ENCODE results near the gene LTB4R.

The LTB4R gene

GRCh38 chr14:24262821-24263733 lies 48.2 kb upstream of the LTB4R start, which contains the start of gene TGM1:
TSS of gene TGM1 (minus strand) at chr14:24263177. CDS start at chr14:24262352, 825 bp downstream.
- ATAC-seq: no peak; the same call in 2 of the 3 replicates
- no peak for TF ChIP-seq OSR1 (CRISPR knock-in tag; IDR thresholded peaks at IDR 0.05)

DNA sequence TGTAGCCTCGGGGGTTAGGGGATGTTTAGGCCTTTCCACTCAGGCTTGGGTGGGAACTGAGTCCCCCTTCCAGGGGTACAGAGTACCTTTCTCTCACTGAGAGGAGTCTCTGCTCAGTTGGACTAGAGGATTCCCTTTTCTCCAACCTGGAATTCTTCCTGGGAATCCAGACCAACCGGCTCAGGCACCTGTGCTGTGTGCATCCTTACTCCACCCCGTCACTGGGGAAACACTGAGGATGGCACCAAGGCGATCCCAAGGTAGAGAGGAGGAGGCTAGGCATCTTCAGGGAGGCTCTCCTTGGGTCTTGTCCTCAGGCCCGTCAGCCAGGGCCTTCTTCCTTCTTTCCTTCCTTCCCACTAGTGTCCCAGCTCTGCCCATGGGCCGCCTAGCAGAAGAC lies 47.5 kb upstream of the LTB4R start:
- ATAC-seq: no peak
- no peak for TF ChIP-seq ZFP3 (CRISPR knock-in tag; IDR thresholded peaks at IDR 0.05)
- TF ChIP-seq, protein P1, sequence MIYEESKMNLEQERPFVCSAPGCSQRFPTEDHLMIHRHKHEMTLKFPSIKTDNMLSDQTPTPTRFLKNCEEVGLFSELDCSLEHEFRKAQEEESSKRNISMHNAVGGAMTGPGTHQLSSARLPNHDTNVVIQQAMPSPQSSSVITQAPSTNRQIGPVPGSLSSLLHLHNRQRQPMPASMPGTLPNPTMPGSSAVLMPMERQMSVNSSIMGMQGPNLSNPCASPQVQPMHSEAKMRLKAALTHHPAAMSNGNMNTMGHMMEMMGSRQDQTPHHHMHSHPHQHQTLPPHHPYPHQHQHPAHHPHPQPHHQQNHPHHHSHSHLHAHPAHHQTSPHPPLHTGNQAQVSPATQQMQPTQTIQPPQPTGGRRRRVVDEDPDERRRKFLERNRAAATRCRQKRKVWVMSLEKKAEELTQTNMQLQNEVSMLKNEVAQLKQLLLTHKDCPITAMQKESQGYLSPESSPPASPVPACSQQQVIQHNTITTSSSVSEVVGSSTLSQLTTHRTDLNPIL (CRISPR knock-in tag; IDR thresholded peaks at IDR 0.05; ENCODE audit: low read depth): no peak

DNA sequence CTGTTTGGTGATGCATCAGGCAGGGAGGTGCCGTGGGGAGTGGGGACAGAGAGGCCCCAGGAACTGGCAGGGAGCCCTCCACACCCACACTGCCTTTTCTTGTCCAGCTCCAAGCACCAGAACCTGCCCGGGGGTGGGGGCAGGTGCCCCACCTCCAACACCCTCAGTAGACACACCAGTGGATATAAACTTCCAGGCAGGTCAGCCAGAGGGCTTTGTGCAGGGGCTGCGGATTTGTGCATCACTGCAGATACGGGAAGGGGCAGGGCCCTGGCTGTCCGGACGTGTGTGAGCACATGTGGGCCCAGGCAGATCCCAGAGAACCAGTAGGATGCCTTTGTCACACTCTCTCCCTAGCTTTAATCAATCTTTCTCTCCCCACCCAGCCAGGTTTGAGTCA lies 47.0 kb upstream of the LTB4R start:
- TF ChIP-seq ZNF565 (CRISPR knock-in tag; conservative IDR thresholded peaks at IDR 0.05; ENCODE audit: low read depth) (no peak), ZFP30 (CRISPR knock-in tag; IDR thresholded peaks at IDR 0.05) (no peak), ZC3H10 (CRISPR knock-in tag; IDR thresholded peaks at IDR 0.05) (no peak), ARNTL (CRISPR knock-in tag; IDR thresholded peaks at IDR 0.05; ENCODE audit: borderline replicate concordance, low read depth) (no peak), TSHZ2 (CRISPR knock-in tag; IDR thresholded peaks at IDR 0.05) (no peak), ZFP3 (CRISPR knock-in tag; IDR thresholded peaks at IDR 0.05) (no peak)
- TF ChIP-seq, protein P2, sequence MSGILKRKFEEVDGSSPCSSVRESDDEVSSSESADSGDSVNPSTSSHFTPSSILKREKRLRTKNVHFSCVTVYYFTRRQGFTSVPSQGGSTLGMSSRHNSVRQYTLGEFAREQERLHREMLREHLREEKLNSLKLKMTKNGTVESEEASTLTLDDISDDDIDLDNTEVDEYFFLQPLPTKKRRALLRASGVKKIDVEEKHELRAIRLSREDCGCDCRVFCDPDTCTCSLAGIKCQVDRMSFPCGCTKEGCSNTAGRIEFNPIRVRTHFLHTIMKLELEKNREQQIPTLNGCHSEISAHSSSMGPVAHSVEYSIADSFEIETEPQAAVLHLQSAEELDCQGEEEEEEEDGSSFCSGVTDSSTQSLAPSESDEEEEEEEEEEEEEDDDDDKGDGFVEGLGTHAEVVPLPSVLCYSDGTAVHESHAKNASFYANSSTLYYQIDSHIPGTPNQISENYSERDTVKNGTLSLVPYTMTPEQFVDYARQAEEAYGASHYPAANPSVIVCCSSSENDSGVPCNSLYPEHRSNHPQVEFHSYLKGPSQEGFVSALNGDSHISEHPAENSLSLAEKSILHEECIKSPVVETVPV (CRISPR knock-in tag; IDR thresholded peaks at IDR 0.05): no peak
- no peak for ATAC-seq

DNA sequence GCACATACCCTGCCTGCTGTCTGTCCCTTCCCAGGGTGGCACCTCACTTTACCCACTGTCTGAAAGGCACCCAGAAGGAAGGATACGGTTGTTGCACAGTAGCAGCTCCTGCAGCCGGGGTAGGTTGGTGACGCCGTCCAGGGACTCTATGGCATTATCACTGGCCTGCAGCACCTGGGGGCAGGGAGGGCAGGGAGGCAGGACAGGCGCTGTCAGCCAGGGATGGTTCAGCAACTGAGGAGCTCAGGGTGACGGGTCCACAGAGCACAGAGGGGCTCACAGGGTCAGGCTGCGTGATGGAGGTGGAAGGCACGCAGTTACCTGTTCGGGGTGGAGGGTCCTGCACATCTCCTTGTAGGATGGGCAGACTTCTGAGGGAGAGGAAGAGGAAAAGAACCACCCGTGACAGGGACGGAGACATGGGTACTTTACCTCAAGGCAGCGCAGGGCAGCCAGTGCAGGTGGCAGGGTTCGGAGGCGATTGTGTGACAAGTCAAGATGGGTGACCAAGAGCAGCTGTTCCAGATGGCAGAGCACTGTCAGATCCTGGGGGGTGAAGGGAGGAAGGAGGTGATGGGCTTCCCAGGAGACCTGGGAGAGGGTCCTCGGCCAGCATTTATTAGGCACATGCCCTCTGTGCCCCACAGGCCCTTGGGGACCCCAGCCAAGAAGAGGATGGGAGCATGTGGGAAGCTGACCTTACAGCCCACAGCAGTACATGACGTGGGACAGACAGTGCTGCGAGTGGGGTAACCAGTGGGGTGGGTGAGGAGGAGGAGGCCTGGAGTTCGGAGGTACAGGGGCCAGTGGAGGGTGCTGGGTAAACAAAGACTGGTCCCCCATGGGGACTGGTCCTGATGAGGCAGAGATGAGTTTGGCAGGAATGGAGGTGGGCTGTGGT lies 44.7 kb upstream of the LTB4R start:
- no peak for TF ChIP-seq ZNF565 (CRISPR knock-in tag; conservative IDR thresholded peaks at IDR 0.05; ENCODE audit: low read depth)
- TF ChIP-seq, protein P3, sequence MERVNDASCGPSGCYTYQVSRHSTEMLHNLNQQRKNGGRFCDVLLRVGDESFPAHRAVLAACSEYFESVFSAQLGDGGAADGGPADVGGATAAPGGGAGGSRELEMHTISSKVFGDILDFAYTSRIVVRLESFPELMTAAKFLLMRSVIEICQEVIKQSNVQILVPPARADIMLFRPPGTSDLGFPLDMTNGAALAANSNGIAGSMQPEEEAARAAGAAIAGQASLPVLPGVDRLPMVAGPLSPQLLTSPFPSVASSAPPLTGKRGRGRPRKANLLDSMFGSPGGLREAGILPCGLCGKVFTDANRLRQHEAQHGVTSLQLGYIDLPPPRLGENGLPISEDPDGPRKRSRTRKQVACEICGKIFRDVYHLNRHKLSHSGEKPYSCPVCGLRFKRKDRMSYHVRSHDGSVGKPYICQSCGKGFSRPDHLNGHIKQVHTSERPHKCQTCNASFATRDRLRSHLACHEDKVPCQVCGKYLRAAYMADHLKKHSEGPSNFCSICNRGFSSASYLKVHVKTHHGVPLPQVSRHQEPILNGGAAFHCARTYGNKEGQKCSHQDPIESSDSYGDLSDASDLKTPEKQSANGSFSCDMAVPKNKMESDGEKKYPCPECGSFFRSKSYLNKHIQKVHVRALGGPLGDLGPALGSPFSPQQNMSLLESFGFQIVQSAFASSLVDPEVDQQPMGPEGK (CRISPR knock-in tag; IDR thresholded peaks at IDR 0.05; ENCODE audit: borderline replicate concordance): no peak
- no peak for TF ChIP-seq POU6F1 (CRISPR knock-in tag; IDR thresholded peaks at IDR 0.05; ENCODE audit: borderline replicate concordance, low read depth)
- TF ChIP-seq TSHZ2 (CRISPR knock-in tag; IDR thresholded peaks at IDR 0.05): no peak
- TF ChIP-seq OSR1 (CRISPR knock-in tag; IDR thresholded peaks at IDR 0.05): no peak
- TF ChIP-seq SNAI2 (CRISPR knock-in tag; IDR thresholded peaks at IDR 0.05): no peak
- no peak for TF ChIP-seq ZNF8 (CRISPR knock-in tag; IDR thresholded peaks at IDR 0.05)
- no peak for TF ChIP-seq TCF4 (CRISPR knock-in tag; IDR thresholded peaks at IDR 0.05; ENCODE audit: borderline replicate concordance)
- TF ChIP-seq ZFP3 (CRISPR knock-in tag; IDR thresholded peaks at IDR 0.05): no peak
- no peak for TF ChIP-seq TOX (CRISPR knock-in tag; IDR thresholded peaks at IDR 0.05; ENCODE audit: borderline replicate concordance)
- TF ChIP-seq ISL1 (CRISPR knock-in tag; IDR thresholded peaks at IDR 0.05): no peak
- TF ChIP-seq ESRRG (CRISPR knock-in tag; IDR thresholded peaks at IDR 0.05): no peak
- no peak for TF ChIP-seq ZNF70 (CRISPR knock-in tag; IDR thresholded peaks at IDR 0.05)
- TF ChIP-seq ARNTL (CRISPR knock-in tag; IDR thresholded peaks at IDR 0.05; ENCODE audit: borderline replicate concordance, low read depth): no peak
- TF ChIP-seq ZFP30 (CRISPR knock-in tag; IDR thresholded peaks at IDR 0.05): no peak
- no peak for ATAC-seq

Data from SK-N-SH treated with all-trans-retinoic acid at 6 μM for 48 hours (cell line).